Stimulated activated CD8-positive, alpha-beta memory T cell treated with anti-CD3 and anti-CD28 coated beads, Interleukin-12 subunit alpha, Interleukin-12 subunit beta, amount 100 ng/mL, for 24 hours (primary cell): Measurements from ENCODE around the gene TPD52L1.

Experiments
- DNase-seq: peaks from one replicate; pipeline ENCODE4 v3.0.0-alpha.2; 2020; ENCODE audit errors: extremely low read depth

TPD52L1 gene

DNA sequence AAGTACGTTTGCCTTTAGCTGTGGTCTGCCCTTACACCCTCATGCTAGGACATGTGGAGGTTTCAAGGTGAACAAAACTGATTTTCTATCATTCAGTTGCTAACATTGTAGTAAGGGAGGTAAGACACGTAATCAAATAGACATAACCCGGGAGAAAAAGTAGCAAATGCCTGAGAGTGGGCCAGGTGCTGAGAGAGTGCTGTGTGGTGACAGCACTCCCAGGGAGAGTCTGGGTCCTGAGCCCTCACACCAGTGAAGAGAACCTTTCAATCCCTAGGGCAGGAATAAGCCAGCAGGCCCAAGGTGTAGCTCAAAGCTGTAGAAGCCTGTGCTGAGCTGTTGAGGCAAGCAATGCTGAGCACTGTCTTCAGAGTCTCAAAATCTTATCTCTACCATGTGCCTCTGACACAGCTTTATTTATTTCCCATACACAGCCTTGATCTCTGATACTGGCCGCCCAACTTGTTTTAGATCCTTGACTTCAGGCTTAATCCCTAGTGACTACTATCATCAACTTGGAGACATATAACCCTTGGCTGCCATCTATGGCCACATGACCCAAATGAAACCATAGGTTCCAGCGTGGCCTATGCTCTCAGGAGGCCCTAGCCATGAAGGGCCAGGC, 55.2 kb downstream of the TPD52L1 start:
- DNase-seq = no peak

DNA sequence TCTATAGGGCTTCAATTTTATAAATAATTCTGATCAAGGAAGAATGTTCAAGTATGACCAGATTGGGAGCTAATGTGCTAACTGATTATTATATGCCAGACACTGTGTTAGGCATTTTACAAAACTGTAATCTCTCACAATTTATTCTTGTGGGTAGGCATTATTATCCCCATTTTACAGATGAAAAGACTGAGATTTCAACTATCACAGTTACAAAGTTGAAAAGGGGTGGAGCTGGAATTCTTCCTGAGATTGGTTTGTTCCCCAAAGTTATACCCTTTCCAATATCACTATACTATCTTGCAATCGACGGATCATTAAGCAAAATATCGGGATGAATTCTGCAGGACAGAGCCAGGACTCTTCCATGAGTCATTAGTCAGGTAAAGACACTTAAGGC, 57.1 kb downstream of the TPD52L1 start:
- DNase-seq = no peak

- no peak for DNase-seq
These were observed 57.8 kb downstream of the TPD52L1 start for GRCh38 chr6:125211352-125211751.

GRCh38 chr6:125212377-125212776, 58.8 kb downstream of the TPD52L1 start:
- no peak for DNase-seq

DNA sequence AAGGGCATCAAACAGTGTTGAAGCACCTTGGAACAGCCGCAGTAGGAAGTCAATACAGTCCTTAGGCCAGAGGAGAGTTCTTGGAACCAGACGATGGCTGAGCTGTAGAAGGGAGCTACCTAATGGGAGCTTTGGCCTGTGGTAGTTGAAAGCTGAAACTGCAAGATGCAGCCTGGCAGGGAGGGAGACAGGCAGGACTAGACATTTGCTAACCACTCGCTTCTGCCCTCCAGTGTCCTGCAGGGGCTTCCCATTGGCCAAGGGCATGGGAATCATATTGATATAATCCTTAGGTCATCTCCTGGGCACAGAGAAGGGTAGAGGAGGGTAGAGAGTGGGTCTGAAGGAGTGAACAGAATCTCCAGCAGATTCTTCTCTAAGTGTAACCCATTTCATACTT, 60.4 kb downstream of the TPD52L1 start:
- no peak for DNase-seq

GRCh38 chr6:125215252-125215819, 61.8 kb downstream of the TPD52L1 start:
- DNase-seq = no peak

DNA sequence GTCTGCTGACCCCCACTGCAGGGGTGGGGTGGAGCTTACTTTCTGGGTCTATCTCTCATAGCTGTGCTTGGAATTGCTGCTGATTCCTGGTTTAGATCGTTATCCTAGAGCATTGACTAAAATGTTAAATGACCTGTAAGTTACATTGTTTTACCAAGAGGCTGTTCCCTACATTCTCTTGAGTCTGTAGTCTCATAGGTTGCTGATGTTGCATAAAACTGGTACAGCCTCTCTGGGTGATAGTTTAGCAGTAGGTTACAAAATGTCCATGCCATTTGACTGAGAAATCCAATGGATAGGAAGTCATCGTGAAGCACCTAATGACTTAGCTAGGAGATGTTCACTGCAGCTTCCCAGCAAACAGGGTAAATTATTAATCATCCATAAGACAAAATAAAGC, 62.4 kb downstream of the TPD52L1 start:
- DNase-seq = no peak

DNA sequence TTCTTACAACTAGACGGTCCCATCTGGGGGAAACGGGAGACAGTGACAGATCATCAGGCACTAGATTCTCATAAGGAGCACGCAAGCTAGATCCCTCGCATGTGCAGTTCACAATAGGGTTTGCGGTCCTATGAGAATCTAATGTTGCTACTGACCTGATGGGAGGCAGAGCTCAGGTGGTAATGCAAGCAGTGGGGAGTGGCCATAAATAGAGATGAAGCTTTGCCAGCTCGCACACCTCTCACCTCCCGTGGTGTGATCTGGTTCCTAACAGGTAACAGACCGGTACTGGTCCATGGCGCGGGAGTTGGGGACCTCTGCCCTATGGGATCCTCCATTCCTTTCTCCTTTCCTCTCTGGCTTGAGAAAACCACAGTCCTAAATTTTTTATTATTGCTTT, 63.8 kb downstream of the TPD52L1 start:
- DNase-seq = no peak

GRCh38 chr6:125217992-125218391, 64.4 kb downstream of the TPD52L1 start:
- DNase-seq = no peak

GRCh38 chr6:125219361-125219895, 65.9 kb downstream of the TPD52L1 start:
- no peak for DNase-seq

- DNase-seq = no peak
These were observed 67.1 kb downstream of the TPD52L1 start for GRCh38 chr6:125220712-125221111.

GRCh38 chr6:125222531-125223455, 69.2 kb downstream of the TPD52L1 start:
- no peak for DNase-seq

GRCh38 chr6:125224231-125224861, 70.8 kb downstream of the TPD52L1 start:
- no peak for DNase-seq

GRCh38 chr6:125227244-125227643, 73.7 kb downstream of the TPD52L1 start:
- DNase-seq = no peak

- no peak for DNase-seq
These were observed 75.5 kb downstream of the TPD52L1 start for GRCh38 chr6:125228981-125229479.

GRCh38 chr6:125230674-125231073, 77.1 kb downstream of the TPD52L1 start:
- DNase-seq = no peak

- DNase-seq = no peak
These were observed 77.6 kb downstream of the TPD52L1 start for GRCh38 chr6:125231133-125231532.

DNA sequence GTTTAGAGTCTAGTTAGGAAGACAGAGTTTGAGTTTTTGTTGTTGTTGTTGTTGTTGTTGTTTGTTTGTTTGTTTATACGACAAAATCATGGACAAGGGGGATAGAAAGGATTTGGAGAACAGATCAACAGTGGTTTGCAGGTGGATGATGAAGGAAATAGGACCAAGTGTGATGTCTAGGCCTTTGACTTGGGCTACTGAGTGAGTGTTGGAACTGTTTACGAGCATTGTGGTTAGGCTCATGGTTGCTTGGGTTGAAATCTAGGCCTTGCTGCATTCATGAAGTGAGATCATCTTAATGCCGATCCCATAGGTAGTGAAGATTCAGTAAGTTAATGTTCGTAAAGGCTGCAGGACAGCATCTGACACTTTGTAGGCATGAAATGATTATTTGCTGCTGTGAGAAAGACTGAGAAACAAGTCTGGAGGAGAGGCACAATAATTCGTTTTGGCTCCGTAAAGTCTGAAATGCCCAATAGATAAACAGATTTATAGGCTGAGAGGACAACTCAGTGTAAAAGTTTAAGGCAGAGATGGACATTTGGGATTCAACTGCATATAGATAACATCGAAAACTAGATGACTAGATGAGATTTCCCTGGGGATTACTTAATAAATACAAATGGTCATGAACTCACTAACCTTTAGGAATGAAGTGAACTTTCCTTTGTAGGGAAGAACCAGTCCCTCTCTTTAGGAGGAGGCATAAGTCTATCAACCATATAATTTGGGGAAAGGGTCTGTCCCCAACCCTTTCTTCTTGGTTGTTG, 78.2 kb downstream of the TPD52L1 start:
- no peak for DNase-seq

DNA sequence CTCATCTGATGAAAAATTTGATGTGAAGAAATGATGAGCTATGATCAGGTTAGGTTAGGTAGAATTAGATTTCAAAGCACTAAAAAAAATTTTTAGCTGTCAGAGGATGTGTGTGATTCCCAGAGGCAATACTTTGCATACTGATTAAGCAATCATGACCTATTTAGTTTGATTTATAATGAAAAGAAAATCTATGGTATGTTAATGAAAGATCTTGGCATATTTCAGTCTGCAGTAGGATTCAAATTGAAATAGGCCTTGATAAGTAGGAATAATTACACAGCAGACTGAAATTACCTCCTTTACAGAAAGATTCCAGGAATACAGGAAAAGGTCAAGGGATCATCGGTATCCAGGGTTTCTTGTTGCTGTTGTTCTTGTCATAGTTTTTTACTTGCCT, 78.9 kb downstream of the TPD52L1 start:
- DNase-seq = no peak

GRCh38 chr6:125233202-125233601, 79.6 kb downstream of the TPD52L1 start:
- DNase-seq = no peak
